ENCODE measurements around the gene DNAAF8. TPM values are rescaled to one million over a fixed set of nuclear protein-coding genes. Genes with fewer than 3 reads are reported as not detected.

Gene DNAAF8
- total RNA-seq, 1 donor from 2014 or later, result not detected

GRCh38 chr16:4726616-4727015 lies 7.7 kb upstream of the DNAAF8 start:
- Histone ChIP-seq H3K27me3 (no peaks in the 10 kb centered on the region), H4K20me1 (ENCODE audit: low read depth) (no peaks in the 10 kb centered on the region), H3K9ac (no peak overlapping the region), H3K79me2 (ENCODE audit: low read depth) (peaks cover 16% of the 10 kb centered on the region), H2AFZ (replicated peaks) (no peak overlapping the region), H3K36me3 (no peaks in the 10 kb centered on the region), H3K4me1 (no peaks in the 10 kb centered on the region), H3K4me2 (no peak overlapping the region), H3K4me3 (no peak overlapping the region), H3F3A (ENCODE audit: low read depth) (no peaks in the 10 kb centered on the region), H3K9me3 (ENCODE audit: low read depth) (no peaks in the 10 kb centered on the region), H3K27ac (no peak overlapping the region)
- no peak for TF ChIP-seq EZH2 (IDR thresholded peaks at IDR 0.05)
- no peaks in the 10 kb centered on the region for H3K27me3 Mint-ChIP-seq (ENCODE audit: insufficient read depth, low read depth)
- no peak overlapping the region for H3K27ac Mint-ChIP-seq
- H3K4me3 Mint-ChIP-seq, result no peak overlapping the region
- H3K9me3 Mint-ChIP-seq, result no peaks in the 10 kb centered on the region
- peaks cover 9% of the 10 kb centered on the region for H3K36me3 Mint-ChIP-seq
- no peak for DNase-seq (ENCODE audit: low spot score)
- H3K4me1 Mint-ChIP-seq, result no peaks in the 10 kb centered on the region

- Mint-ChIP-seq H3K36me3 (peaks cover 5% of the 10 kb centered on the region), H3K4me3 (no peak overlapping the region), H3K27me3 (ENCODE audit: insufficient read depth, low read depth) (no peaks in the 10 kb centered on the region), H3K27ac (no peak overlapping the region), H3K9me3 (no peaks in the 10 kb centered on the region), H3K4me1 (peaks cover 6% of the 10 kb centered on the region)
- Histone ChIP-seq H3K4me3 (no peak overlapping the region), H3F3A (ENCODE audit: low read depth) (peaks cover 6% of the 10 kb centered on the region), H3K27ac (no peak overlapping the region), H3K79me2 (ENCODE audit: low read depth) (peaks cover 36% of the 10 kb centered on the region), H3K36me3 (no peaks in the 10 kb centered on the region), H4K20me1 (ENCODE audit: low read depth) (no peaks in the 10 kb centered on the region), H3K9ac (no peak overlapping the region), H3K9me3 (ENCODE audit: low read depth) (no peaks in the 10 kb centered on the region), H3K27me3 (no peaks in the 10 kb centered on the region), H3K4me2 (no peak overlapping the region), H2AFZ (replicated peaks) (no peak overlapping the region), H3K4me1 (peaks cover 8% of the 10 kb centered on the region)
- DNase-seq (ENCODE audit: low spot score), result no peak
- TF ChIP-seq CTCF (IDR thresholded peaks at IDR 0.05), result no peak
- no peak for TF ChIP-seq EZH2phosphoT487 (IDR thresholded peaks at IDR 0.05)
- no peak for TF ChIP-seq EZH2 (IDR thresholded peaks at IDR 0.05)
Measured at GRCh38 chr16:4728676-4729075, 5.7 kb upstream of the DNAAF8 start.

- peaks cover 18% of the 10 kb centered on the region for H3F3A ChIP-seq (ENCODE audit: low read depth)
- no peak overlapping the region for H3K4me2 ChIP-seq
- H3K9me3 ChIP-seq (ENCODE audit: low read depth), result no peaks in the 10 kb centered on the region
- DNase-seq (ENCODE audit: low spot score), result no peak
- peaks cover 37% of the 10 kb centered on the region for H3K79me2 ChIP-seq (ENCODE audit: low read depth)
- no peak for TF ChIP-seq EZH2 (IDR thresholded peaks at IDR 0.05)
- TF ChIP-seq EZH2phosphoT487 (IDR thresholded peaks at IDR 0.05), result no peak
- TF ChIP-seq CTCF (IDR thresholded peaks at IDR 0.05), result no peak
- peaks cover 8% of the 10 kb centered on the region for H3K4me1 ChIP-seq
- H3K9me3 Mint-ChIP-seq, result no peaks in the 10 kb centered on the region
- no peaks in the 10 kb centered on the region for H3K36me3 ChIP-seq
- peaks cover 7% of the 10 kb centered on the region for H3K4me1 Mint-ChIP-seq
- no peaks in the 10 kb centered on the region for H3K27me3 ChIP-seq
- no peak overlapping the region for H3K27ac Mint-ChIP-seq
- H3K36me3 Mint-ChIP-seq, result peaks cover 5% of the 10 kb centered on the region
- H3K4me3 Mint-ChIP-seq, result no peak overlapping the region
- H3K27me3 Mint-ChIP-seq (ENCODE audit: insufficient read depth, low read depth), result peaks cover under 1% of the 10 kb centered on the region
- no peak overlapping the region for H3K4me3 ChIP-seq
- no peak overlapping the region for H3K9ac ChIP-seq
- H3K27ac ChIP-seq, result no peak overlapping the region
- H4K20me1 ChIP-seq (ENCODE audit: low read depth), result no peaks in the 10 kb centered on the region
- no peak overlapping the region for H2AFZ ChIP-seq (replicated peaks)
Measured at GRCh38 chr16:4729876-4730275, 4.5 kb upstream of the DNAAF8 start.

GRCh38 chr16:4733211-4733742 lies 1.1 kb upstream of the DNAAF8 start:
- Mint-ChIP-seq H3K27me3 (ENCODE audit: insufficient read depth, low read depth) (peaks cover 3% of the 10 kb centered on the region), H3K9me3 (no peaks in the 10 kb centered on the region), H3K36me3 (peaks cover 4% of the 10 kb centered on the region), H3K4me3 (peak overlapping the region; percentile 95), H3K27ac (no peak overlapping the region), H3K4me1 (peaks cover 14% of the 10 kb centered on the region)
- Histone ChIP-seq H3K79me2 (ENCODE audit: low read depth) (peaks cover 37% of the 10 kb centered on the region), H3K4me2 (peak overlapping the region; percentile 91), H3K9ac (peak overlapping the region; percentile 55), H3K27ac (no peak overlapping the region), H3K4me3 (peak overlapping the region; percentile 75), H3K27me3 (no peaks in the 10 kb centered on the region), H3K4me1 (peaks cover 12% of the 10 kb centered on the region), H3K9me3 (ENCODE audit: low read depth) (no peaks in the 10 kb centered on the region), H2AFZ (replicated peaks) (no peak overlapping the region), H4K20me1 (ENCODE audit: low read depth) (no peaks in the 10 kb centered on the region), H3K36me3 (no peaks in the 10 kb centered on the region), H3F3A (ENCODE audit: low read depth) (peaks cover 27% of the 10 kb centered on the region)
- TF ChIP-seq CTCF (IDR thresholded peaks at IDR 0.05) (no peak), EZH2 (IDR thresholded peaks at IDR 0.05) (no peak), EZH2phosphoT487 (IDR thresholded peaks at IDR 0.05) (no peak)
- DNase-seq (ENCODE audit: low spot score), result no peak

Data from neural progenitor cell (in vitro differentiated cells).